H9 (cell line): Measurements from ENCODE around the gene RAB3IP. TPM values are rescaled to one million over a fixed set of nuclear protein-coding genes. Genes with fewer than 3 reads are reported as not detected.

Experiments used
- DNase-seq: peaks from one replicate; pipeline ENCODE4 v3.0.0-alpha.2; 2017
- H2AFZ ChIP-seq: one replicate; pipeline ENCODE4 v1.6.1; 2013; ENCODE audit warnings: mild to moderate bottlenecking, low read length, control low read depth, moderate library complexity
- H2AK5ac ChIP-seq: 2 replicates; pipeline ENCODE4 v1.6.1; 2013; ENCODE audit warnings: low read length, control low read depth, mixed read lengths; ENCODE audit not compliant: insufficient read length
- H2BK120ac ChIP-seq: one replicate; pipeline ENCODE4 v1.6.1; 2013; ENCODE audit warnings: low read depth, mild to moderate bottlenecking, low read length, control low read depth, inconsistent platforms; ENCODE audit not compliant: poor library complexity, severe bottlenecking
- H2BK12ac ChIP-seq: 2 replicates; pipeline ENCODE4 v1.6.1; 2013; ENCODE audit warnings: low read length, control low read depth, mixed read lengths, low read depth; ENCODE audit not compliant: insufficient read length
- H2BK15ac ChIP-seq: 2 replicates; pipeline ENCODE4 v1.6.1; 2013; ENCODE audit warnings: low read depth, low read length, control low read depth
- H2BK20ac ChIP-seq: one replicate; pipeline ENCODE4 v1.6.1; 2013; ENCODE audit warnings: low read depth, mild to moderate bottlenecking, low read length, control low read depth, inconsistent platforms; ENCODE audit not compliant: poor library complexity, severe bottlenecking
- H2BK5ac ChIP-seq: 2 replicates; pipeline ENCODE4 v1.6.1; 2013; ENCODE audit warnings: low read length, control low read depth, mixed read lengths; ENCODE audit not compliant: insufficient read length
- H3K14ac ChIP-seq: 2 replicates; pipeline ENCODE4 v1.6.1; 2013; ENCODE audit warnings: low read length, control low read depth; ENCODE audit not compliant: insufficient read depth
- H3K18ac ChIP-seq: 2 replicates; pipeline ENCODE4 v1.6.1; 2013; ENCODE audit warnings: low read depth, mild to moderate bottlenecking, mixed read lengths, low read length, control low read depth; ENCODE audit not compliant: insufficient read length
- H3K23ac ChIP-seq: 2 replicates; pipeline ENCODE4 v1.6.1; 2013; ENCODE audit warnings: low read length, control low read depth, mixed read lengths, low read depth; ENCODE audit not compliant: insufficient read length
- H3K23me2 ChIP-seq: 2 replicates; pipeline ENCODE4 v1.6.1; 2013; ENCODE audit warnings: low read depth, mild to moderate bottlenecking, mixed read lengths, low read length, control low read depth; ENCODE audit not compliant: insufficient read length, poor library complexity, severe bottlenecking
- H3K27ac ChIP-seq: 2 replicates; pipeline ENCODE4 v1.5.1; 2013; ENCODE audit warnings: low read length, control low read depth, mixed read lengths, low read depth; ENCODE audit not compliant: insufficient read length
- H3K27me3 ChIP-seq: 2 replicates; pipeline ENCODE4 v1.6.1; 2013; ENCODE audit warnings: low read length, control low read depth, inconsistent platforms; ENCODE audit not compliant: insufficient read depth
- H3K4ac ChIP-seq: 2 replicates; pipeline ENCODE4 v1.6.1; 2013; ENCODE audit warnings: low read depth, mild to moderate bottlenecking, control low read depth, inconsistent platforms, low read length, moderate library complexity
- H3K4me1 ChIP-seq: 2 replicates; pipeline ENCODE4 v1.6.1; 2013; ENCODE audit warnings: low read length, control low read depth, inconsistent platforms; ENCODE audit not compliant: insufficient read depth
- H3K4me2 ChIP-seq: 2 replicates; pipeline ENCODE4 v1.6.1; 2013; ENCODE audit warnings: low read length, control low read depth, mixed read lengths; ENCODE audit not compliant: insufficient read length, insufficient read depth
- H3K56ac ChIP-seq: 2 replicates; pipeline ENCODE4 v1.6.1; 2013; ENCODE audit warnings: low read depth, mild to moderate bottlenecking, mixed read lengths, low read length, control low read depth; ENCODE audit not compliant: insufficient read length
- H3K79me1 ChIP-seq: 2 replicates; pipeline ENCODE4 v1.6.1; 2013; ENCODE audit warnings: low read depth, mild to moderate bottlenecking, moderate library complexity, low read length, control low read depth, inconsistent platforms; ENCODE audit not compliant: insufficient read depth, poor library complexity, severe bottlenecking
- H3K79me2 ChIP-seq: 2 replicates; pipeline ENCODE4 v1.6.1; 2013; ENCODE audit warnings: low read length, control low read depth, inconsistent platforms; ENCODE audit not compliant: insufficient read depth
- H3K9ac ChIP-seq: 2 replicates; pipeline ENCODE4 v1.6.1; 2013; ENCODE audit warnings: low read length, control low read depth, mixed read lengths; ENCODE audit not compliant: insufficient read length; ENCODE audit errors: extremely low read depth
- H3K9me3 ChIP-seq: one replicate; pipeline ENCODE4 v1.6.1; 2013; ENCODE audit warnings: low read depth, low read length, inconsistent platforms; ENCODE audit not compliant: control insufficient read depth
- H3T11ph ChIP-seq: one replicate; pipeline ENCODE4 v1.6.1; 2013; ENCODE audit warnings: mild to moderate bottlenecking, low read length, control low read depth, inconsistent platforms
- H4K20me1 ChIP-seq: one replicate; pipeline ENCODE4 v1.6.1; 2013; ENCODE audit not compliant: control insufficient read depth, insufficient read length, insufficient read depth
- H4K5ac ChIP-seq: 2 replicates; pipeline ENCODE4 v1.6.1; 2013; ENCODE audit warnings: low read depth, mild to moderate bottlenecking, mixed read lengths, low read length, control low read depth; ENCODE audit not compliant: insufficient read length
- H4K8ac ChIP-seq: replicated peaks from 2 replicates; pipeline ENCODE4 v1.6.1; 2013; ENCODE audit warnings: low read length, control low read depth, mixed read lengths, low read depth; ENCODE audit not compliant: insufficient read length
- H4K91ac ChIP-seq: 2 replicates; pipeline ENCODE4 v1.6.1; 2013; ENCODE audit warnings: low read depth, mild to moderate bottlenecking, moderate library complexity, mixed read lengths, low read length, control low read depth; ENCODE audit not compliant: insufficient read length
- H3K27ac Mint-ChIP-seq, 3 experiments: 2 replicates in 2 of 3; 3 replicates in 1 of 3; pipeline ENCODE4 v1.8.0; 2020 to 2021; ENCODE audit warnings: mixed read lengths in 3 of 3, mild to moderate bottlenecking in 1 of 3, moderate library complexity in 1 of 3
- H3K27me3 Mint-ChIP-seq: 2 replicates; pipeline ENCODE4 v1.8.0; 2021; ENCODE audit warnings: low read depth, mild to moderate bottlenecking, moderate library complexity, mixed read lengths
- H3K36me3 Mint-ChIP-seq, 3 experiments: 2 replicates in 2 of 3; 3 replicates in 1 of 3; pipeline ENCODE4 v1.8.0; 2020 to 2021; ENCODE audit warnings: low read depth in 3 of 3, mixed read lengths in 3 of 3; ENCODE audit not compliant: insufficient read depth in 1 of 3
- H3K4me1 Mint-ChIP-seq, 2 experiments: 2 replicates each; pipeline ENCODE4 v1.8.0; 2020; ENCODE audit warnings: mixed read lengths in 2 of 2
- H3K4me3 Mint-ChIP-seq, 2 experiments: 2 replicates in 1 of 2; 3 replicates in 1 of 2; pipeline ENCODE4 v1.8.0; 2020 to 2021; ENCODE audit warnings: mild to moderate bottlenecking in 2 of 2, mixed read lengths in 2 of 2, moderate library complexity in 1 of 2
- H3K9me3 Mint-ChIP-seq, 2 experiments: 2 replicates in 1 of 2; 3 replicates in 1 of 2; pipeline ENCODE4 v1.8.0; 2020; ENCODE audit warnings: mild to moderate bottlenecking in 2 of 2, mixed read lengths in 2 of 2, moderate library complexity in 1 of 2
- CTCF ChIP-seq: fragments of 200-600 bp; sonication (generic); conservative IDR thresholded peaks from 3 replicates; pipeline ENCODE4 v1.8.0; 2021; ENCODE audit warnings: antibody characterized with exemption, mild to moderate bottlenecking
- WGBS: extraction: QIAGEN DNeasy Blood & Tissue Kit; methylation state at CpG from one replicate; pipeline ENCODE4 v1.1.7; 2013; ENCODE audit warnings: missing lambda C conversion rate, low lambda C conversion rate, mixed read lengths; ENCODE audit not compliant: insufficient read length; ENCODE audit errors: extremely low coverage; 5-methylcytosine and 5-hydroxymethylcytosine counted together
- total RNA-seq: library from RNA; stranded (reverse); gene quantifications from 2 replicates; pipeline ENCODE4 v1.2.1, GENCODE V29; 2021

The RAB3IP gene
- total RNA-seq, 1 experiment from 2014 or later = 45.5 TPM

GRCh38 chr12:69844836-69845235 is 106.2 kb downstream of the RAB3IP start:
- Histone ChIP-seq H3K27me3 (no peaks in the 10 kb centered on the region), H2BK20ac (no peak overlapping the region), H4K8ac (no peak overlapping the region), H3K79me2 (no peaks in the 10 kb centered on the region), H2AFZ (no peak overlapping the region), H3K56ac (no peak overlapping the region), H4K5ac (no peak overlapping the region), H2BK5ac (no peak overlapping the region), H3K27ac (no peak overlapping the region), H2BK15ac (no peak overlapping the region), H3T11ph (no peak overlapping the region), H2BK120ac (no peak overlapping the region), H2BK12ac (no peak overlapping the region), H3K23ac (no peak overlapping the region), H3K4ac (no peak overlapping the region), H3K79me1 (no peaks in the 10 kb centered on the region), H4K91ac (no peak overlapping the region), H3K18ac (no peak overlapping the region), H3K14ac (no peak overlapping the region), H4K20me1 (no peaks in the 10 kb centered on the region), H3K4me1 (no peaks in the 10 kb centered on the region), H2AK5ac (no peak overlapping the region), H3K4me2 (no peak overlapping the region), H3K9ac (no peak overlapping the region), H3K9me3 (no peaks in the 10 kb centered on the region), H3K23me2 (no peaks in the 10 kb centered on the region)
- Mint-ChIP-seq H3K4me1 (peaks cover 4 to 5% of the 10 kb centered on the region in 2 experiments; a peak in 3 of 4 replicates), H3K27ac (no peak overlapping the region), H3K36me3 (no peaks in the 10 kb centered on the region; a peak in 1 of 7 replicates), H3K4me3 (no peak overlapping the region), H3K9me3 (0 out of 5 replicates have a peak, but pooled peaks cover 0 to 2% of the 10 kb centered on the region in 2 experiments), H3K27me3 (no peaks in the 10 kb centered on the region)
- no peak for TF ChIP-seq CTCF
- WGBS = no CpG with 5 or more reads among the region's 4 CpGs
- DNase-seq = no peak
